OCI-LY7 (cell line): Measurements from ENCODE around the gene TMEM147. TPM values are rescaled to one million over a fixed set of nuclear protein-coding genes. Genes with fewer than 3 reads are reported as not detected.

Experiments
- BruUV-seq: library from RNA; stranded (reverse); fragments of 400-500 nt; replicated peaks from 2 replicates; lab custom pipeline; 2021; lab: Mats Ljungman, UMichigan
- CTCF ChIA-PET: fragments of 300-600 bp; sonication (Branson Sonifier 250); formaldehyde crosslinking; loops from one replicate; lab custom pipeline; 2022; ENCODE audit warnings: antibody characterized with exemption; ENCODE audit not compliant: unreplicated experiment; lab: Charles Lee
- POLR2A ChIA-PET: fragments of 300-600 bp; sonication (Branson Sonifier 250); formaldehyde crosslinking; loops from one replicate; lab custom pipeline; 2022; ENCODE audit warnings: antibody characterized with exemption; lab: Charles Lee
- DNase-seq: peaks from one replicate; pipeline ENCODE4 v3.0.0-alpha.2; 2015; ENCODE audit warnings: low spot score
- H2AFZ ChIP-seq: fragments of 200-600 bp; sonication (generic), shearing (Covaris generic); 2 replicates; pipeline ENCODE4 v1.6.1; 2014; ENCODE audit warnings: mild to moderate bottlenecking, antibody characterized with exemption, low read length, moderate library complexity
- H3K27ac ChIP-seq: fragments of 200-600 bp; sonication (generic); 2 replicates; pipeline ENCODE4 v1.5.1; 2014; ENCODE audit warnings: mixed run types, low read depth, mild to moderate bottlenecking, moderate library complexity, low read length, inconsistent platforms; ENCODE audit not compliant: poor library complexity, severe bottlenecking
- H3K36me3 ChIP-seq: fragments of 200-600 bp; sonication (generic); 2 replicates; pipeline ENCODE4 v1.6.1; 2014; ENCODE audit warnings: mild to moderate bottlenecking, antibody characterized with exemption, low read length, moderate library complexity, mixed read lengths; ENCODE audit not compliant: insufficient read depth
- H3K4me1 ChIP-seq: fragments of 200-600 bp; sonication (generic); 2 replicates; pipeline ENCODE4 v1.5.1; 2014; ENCODE audit warnings: mild to moderate bottlenecking, low read length; ENCODE audit not compliant: insufficient read depth, poor library complexity, severe bottlenecking
- H3K4me2 ChIP-seq: fragments of 200-600 bp; sonication (generic); 2 replicates; pipeline ENCODE4 v1.6.1; 2014; ENCODE audit warnings: mild to moderate bottlenecking, low read length
- H3K4me3 ChIP-seq: fragments of 200-600 bp; sonication (generic); 2 replicates; pipeline ENCODE4 v1.5.1; 2014; ENCODE audit warnings: mild to moderate bottlenecking, low read depth, low read length; ENCODE audit not compliant: poor library complexity, severe bottlenecking
- H3K79me2 ChIP-seq: fragments of 200-600 bp; sonication (generic); 2 replicates; pipeline ENCODE4 v1.6.1; 2016; ENCODE audit warnings: low read depth, mild to moderate bottlenecking, low read length, moderate library complexity, mixed read lengths; ENCODE audit not compliant: insufficient read depth
- H3K9me2 ChIP-seq: fragments of 200-600 bp; sonication (generic); 2 replicates; pipeline ENCODE4 v1.6.1; 2016; ENCODE audit warnings: mild to moderate bottlenecking, low read length, mixed read lengths; ENCODE audit not compliant: insufficient read depth
- H3K9me3 ChIP-seq: fragments of 200-600 bp; sonication (generic); 2 replicates; pipeline ENCODE4 v1.6.1; 2014; ENCODE audit warnings: mild to moderate bottlenecking, mixed run types, low read length, mixed read lengths
- H4K20me1 ChIP-seq: fragments of 200-600 bp; sonication (generic); 2 replicates; pipeline ENCODE4 v1.6.1; 2014; ENCODE audit warnings: mild to moderate bottlenecking, antibody characterized with exemption, low read length, moderate library complexity, mixed read lengths; ENCODE audit not compliant: insufficient read depth
- EZH2phosphoT487 ChIP-seq: fragments of 200-600 bp; sonication (generic); IDR thresholded peaks from 2 replicates; pipeline ENCODE4 v1.6.1; 2018; ENCODE audit warnings: low read depth, borderline replicate concordance, mild to moderate bottlenecking, mixed run types, antibody characterized with exemption, low read length, moderate library complexity, mixed read lengths
- intact Hi-C: fragments of 100-400 bp; cut with micrococcal nuclease; formaldehyde crosslinking; loops from one replicate; pipeline ENCODE4 v1.10.0; 2022; ENCODE audit not compliant: unreplicated experiment
- total RNA-seq, 2 experiments: library from RNA; depleted of rRNA in 1 of 2; stranded (reverse); fragments of >200 nt in 1 of 2; shearing (Covaris generic) in 1 of 2; gene quantifications; 2 replicates each; pipeline ENCODE4 v1.2.3, GENCODE V29; 2014 to 2022
- TF ChIP-seq, protein P1 (sequence below): fragments of 200-600 bp; sonication (generic); conservative IDR thresholded peaks from 2 replicates; pipeline ENCODE4 v1.5.1; 2014; ENCODE audit warnings: mild to moderate bottlenecking, antibody characterized with exemption, low read length, moderate library complexity, mixed read lengths

TMEM147 gene
- total RNA-seq, 2 experiments from 2014 or later, result 47.1 to 83.2 TPM

DNA sequence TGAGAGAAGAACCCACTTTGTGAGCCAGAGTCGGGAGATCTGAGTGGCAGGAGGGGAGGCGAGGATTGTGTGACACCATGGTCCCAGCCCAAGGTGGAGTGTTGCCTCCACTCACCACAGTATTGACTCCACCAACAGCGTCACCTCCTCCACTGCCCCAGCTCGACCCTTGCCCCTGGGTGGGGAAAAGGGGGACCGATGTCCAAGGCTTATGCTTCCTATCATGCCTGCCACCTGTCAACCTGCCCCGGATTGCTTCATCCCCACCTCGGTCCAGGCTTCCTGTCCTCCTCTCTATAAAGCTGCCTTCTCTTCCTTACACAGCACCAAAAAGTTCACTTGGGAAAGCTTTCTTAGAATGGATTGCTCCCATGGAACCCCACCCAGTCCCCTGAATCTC, 39.4 kb upstream of the TMEM147 start:
- Histone ChIP-seq H3K27ac (no peak overlapping the region), H3K9me2 (no peaks in the 10 kb centered on the region), H3K36me3 (no peaks in the 10 kb centered on the region), H3K4me3 (no peak overlapping the region), H3K4me2 (no peak overlapping the region), H2AFZ (no peak overlapping the region), H3K79me2 (no peaks in the 10 kb centered on the region), H3K4me1 (no peaks in the 10 kb centered on the region), H4K20me1 (no peaks in the 10 kb centered on the region), H3K9me3 (no peaks in the 10 kb centered on the region)
- BruUV-seq, result no TSS peak
- ChIA-PET POLR2A (interaction anchor here (0.6 kb wide), 1 partner anchor 9 kb away, joined by 3 read pairs; no protein-coding TSS in a partner anchor), CTCF (no interaction called here)
- no peak for DNase-seq
- intact Hi-C loops, result no loop called here
- TF ChIP-seq, protein P1, sequence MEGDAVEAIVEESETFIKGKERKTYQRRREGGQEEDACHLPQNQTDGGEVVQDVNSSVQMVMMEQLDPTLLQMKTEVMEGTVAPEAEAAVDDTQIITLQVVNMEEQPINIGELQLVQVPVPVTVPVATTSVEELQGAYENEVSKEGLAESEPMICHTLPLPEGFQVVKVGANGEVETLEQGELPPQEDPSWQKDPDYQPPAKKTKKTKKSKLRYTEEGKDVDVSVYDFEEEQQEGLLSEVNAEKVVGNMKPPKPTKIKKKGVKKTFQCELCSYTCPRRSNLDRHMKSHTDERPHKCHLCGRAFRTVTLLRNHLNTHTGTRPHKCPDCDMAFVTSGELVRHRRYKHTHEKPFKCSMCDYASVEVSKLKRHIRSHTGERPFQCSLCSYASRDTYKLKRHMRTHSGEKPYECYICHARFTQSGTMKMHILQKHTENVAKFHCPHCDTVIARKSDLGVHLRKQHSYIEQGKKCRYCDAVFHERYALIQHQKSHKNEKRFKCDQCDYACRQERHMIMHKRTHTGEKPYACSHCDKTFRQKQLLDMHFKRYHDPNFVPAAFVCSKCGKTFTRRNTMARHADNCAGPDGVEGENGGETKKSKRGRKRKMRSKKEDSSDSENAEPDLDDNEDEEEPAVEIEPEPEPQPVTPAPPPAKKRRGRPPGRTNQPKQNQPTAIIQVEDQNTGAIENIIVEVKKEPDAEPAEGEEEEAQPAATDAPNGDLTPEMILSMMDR, result no peak
- TF ChIP-seq EZH2phosphoT487, result no peak

DNA sequence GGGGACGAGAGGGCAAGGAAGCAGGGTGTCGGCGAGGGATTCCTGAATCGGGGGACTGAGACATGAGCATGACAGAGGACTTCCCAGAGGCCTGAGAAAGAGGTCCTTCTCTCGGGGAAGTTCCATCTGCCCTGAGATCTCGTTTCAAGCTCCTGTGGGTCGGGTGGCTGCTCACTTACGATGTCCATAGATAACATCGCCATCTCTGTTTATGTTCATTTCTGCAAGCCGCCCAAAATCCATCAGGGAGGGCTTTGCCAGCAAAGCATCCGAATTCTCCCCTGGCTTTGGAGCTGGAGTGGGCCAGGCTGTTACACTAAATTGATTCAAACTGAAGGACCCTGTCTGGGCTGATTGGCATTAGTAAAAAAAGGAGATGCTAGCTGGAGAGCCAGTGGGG, 37.9 kb upstream of the TMEM147 start:
- Histone ChIP-seq H3K4me2 (no peak overlapping the region), H3K9me3 (no peaks in the 10 kb centered on the region), H3K27ac (no peak overlapping the region), H2AFZ (no peak overlapping the region), H4K20me1 (no peaks in the 10 kb centered on the region), H3K9me2 (no peaks in the 10 kb centered on the region), H3K4me1 (no peaks in the 10 kb centered on the region), H3K4me3 (no peak overlapping the region), H3K79me2 (no peaks in the 10 kb centered on the region), H3K36me3 (no peaks in the 10 kb centered on the region)
- no peak for DNase-seq
- no TSS peak for BruUV-seq
- POLR2A ChIA-PET, result interaction anchor here (0.9 kb wide), 1 partner anchor 130 kb away, joined by 3 read pairs; no protein-coding TSS in a partner anchor
- TF ChIP-seq EZH2phosphoT487, result no peak
- TF ChIP-seq, protein P1, result no peak
- intact Hi-C loops, result no loop called here
- CTCF ChIA-PET, result no interaction called here

DNA sequence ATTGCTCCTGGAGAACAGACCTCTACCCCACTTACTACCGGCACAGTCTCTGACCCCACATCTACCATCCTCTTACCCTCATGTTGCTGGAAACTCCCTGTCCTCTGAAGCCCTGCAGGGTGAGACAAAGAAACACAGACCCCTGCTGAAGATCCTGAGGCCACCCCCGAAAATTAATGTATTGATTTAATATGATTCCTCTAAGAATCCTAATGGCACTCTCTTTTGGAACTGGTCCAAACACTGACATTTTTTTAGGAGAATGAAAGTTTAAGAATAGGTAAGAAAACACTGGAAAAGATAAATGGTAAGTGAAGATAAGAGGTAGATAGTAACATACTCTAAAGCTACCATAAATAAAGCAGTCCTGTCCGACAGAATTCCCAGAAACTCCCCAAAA, 37.3 kb upstream of the TMEM147 start:
- no TSS peak for BruUV-seq
- no peaks in the 10 kb centered on the region for H3K9me3 ChIP-seq
- H3K9me2 ChIP-seq, result no peaks in the 10 kb centered on the region
- no peaks in the 10 kb centered on the region for H3K4me1 ChIP-seq
- H3K36me3 ChIP-seq, result no peaks in the 10 kb centered on the region
- intact Hi-C loops, result no loop called here
- CTCF ChIA-PET, result no interaction called here
- no peaks in the 10 kb centered on the region for H4K20me1 ChIP-seq
- no peak for DNase-seq
- TF ChIP-seq, protein P1, result no peak
- TF ChIP-seq EZH2phosphoT487, result no peak
- H3K4me2 ChIP-seq, result no peak overlapping the region
- H3K79me2 ChIP-seq, result no peaks in the 10 kb centered on the region
- H3K4me3 ChIP-seq, result no peak overlapping the region
- no peak overlapping the region for H2AFZ ChIP-seq
- POLR2A ChIA-PET, result interaction anchor here (0.9 kb wide), 1 partner anchor 131 kb away, joined by 3 read pairs; no protein-coding TSS in a partner anchor
- no peak overlapping the region for H3K27ac ChIP-seq
